IMR-90 (cell line): ENCODE measurements around the gene PCARE. TPM values are rescaled to one million over a fixed set of nuclear protein-coding genes. Genes with fewer than 3 reads are reported as not detected.

Experiments
- ATAC-seq: fragments of 200-7000 bp; cut with Tn5 transposase; 2 replicates; pipeline ENCODE4 v1.9.1; 2020; ENCODE audit warnings: low read depth, mild to moderate bottlenecking, moderate library complexity
- BruUV-seq: library from RNA; stranded (reverse); fragments of 400-500 nt; replicated peaks from 2 replicates; lab custom pipeline; 2021; lab: Mats Ljungman, UMichigan
- CTCF ChIA-PET: fragments of 300-600 bp; formaldehyde crosslinking; extraction: SDS; loops from one replicate; lab custom pipeline; 2021; ENCODE audit warnings: antibody characterized with exemption; lab: Yijun Ruan, JAX
- POLR2A ChIA-PET: fragments of 300-600 bp; sonication (Branson Sonifier 250); formaldehyde crosslinking; loops from one replicate; lab custom pipeline; 2022; ENCODE audit warnings: antibody characterized with exemption; ENCODE audit not compliant: unreplicated experiment; lab: Charles Lee
- DNase-seq: peaks from one replicate; pipeline ENCODE4 v3.0.0; 2013
- H2AFZ ChIP-seq: replicated peaks from 2 replicates; pipeline ENCODE3; 2013; ENCODE audit warnings: low read length, mild to moderate bottlenecking; ENCODE audit not compliant: poor library complexity
- H2AK5ac ChIP-seq: 2 replicates; pipeline ENCODE4 v1.6.1; 2013; ENCODE audit warnings: low read depth, low read length, inconsistent platforms
- H2AK9ac ChIP-seq: replicated peaks from 2 replicates; pipeline ENCODE3; 2013; ENCODE audit warnings: mild to moderate bottlenecking, low read depth, low read length, moderate library complexity; ENCODE audit not compliant: poor library complexity
- H2BK120ac ChIP-seq: 2 replicates; pipeline ENCODE4 v1.6.1; 2013; ENCODE audit warnings: low read depth, low read length, inconsistent platforms
- H2BK15ac ChIP-seq: 3 replicates; pipeline ENCODE4 v1.6.1; 2013; ENCODE audit warnings: low read depth, low read length, inconsistent platforms
- H2BK20ac ChIP-seq: 2 replicates; pipeline ENCODE4 v1.6.1; 2013; ENCODE audit warnings: low read depth, mild to moderate bottlenecking, inconsistent platforms, low read length, moderate library complexity
- H2BK5ac ChIP-seq: 2 replicates; pipeline ENCODE4 v1.6.1; 2013; ENCODE audit warnings: mild to moderate bottlenecking, low read depth, low read length, inconsistent platforms; ENCODE audit not compliant: poor library complexity, severe bottlenecking
- H3K14ac ChIP-seq: replicated peaks from 2 replicates; pipeline ENCODE4 v1.6.1; 2013; ENCODE audit warnings: low read depth, low read length, inconsistent platforms
- H3K18ac ChIP-seq: 2 replicates; pipeline ENCODE4 v1.6.1; 2013; ENCODE audit warnings: low read depth, low read length, control low read depth
- H3K23ac ChIP-seq: 2 replicates; pipeline ENCODE4 v1.6.1; 2013; ENCODE audit warnings: low read depth, low read length, inconsistent platforms
- H3K27ac ChIP-seq: 2 replicates; pipeline ENCODE4 v1.5.1; 2013; ENCODE audit warnings: mild to moderate bottlenecking, control low read depth, low read length; ENCODE audit not compliant: insufficient read depth
- H3K27me3 ChIP-seq: 2 replicates; pipeline ENCODE4 v1.6.1; 2013; ENCODE audit warnings: low read length; ENCODE audit not compliant: control insufficient read depth, insufficient read depth
- H3K36me3 ChIP-seq: 2 replicates; pipeline ENCODE4 v1.6.1; 2013; ENCODE audit warnings: low read length, mixed read lengths; ENCODE audit not compliant: control insufficient read depth, insufficient read depth
- H3K4ac ChIP-seq: 2 replicates; pipeline ENCODE4 v1.6.1; 2013; ENCODE audit warnings: low read depth, low read length, inconsistent platforms
- H3K4me1 ChIP-seq: 2 replicates; pipeline ENCODE4 v1.6.1; 2013; ENCODE audit warnings: low read length, mixed read lengths; ENCODE audit not compliant: control insufficient read depth, insufficient read depth
- H3K4me2 ChIP-seq: 2 replicates; pipeline ENCODE4 v1.6.1; 2013; ENCODE audit warnings: low read depth, mild to moderate bottlenecking, control low read depth, low read length, moderate library complexity
- H3K4me3 ChIP-seq: 2 replicates; pipeline ENCODE4 v1.5.1; 2013; ENCODE audit warnings: low read depth, mild to moderate bottlenecking, control low read depth, low read length, moderate library complexity; ENCODE audit not compliant: insufficient read depth
- H3K56ac ChIP-seq: 2 replicates; pipeline ENCODE4 v1.6.1; 2013; ENCODE audit warnings: low read length, inconsistent platforms; ENCODE audit not compliant: insufficient read depth; ENCODE audit errors: extremely low read depth
- H3K79me1 ChIP-seq, 2 experiments: 2 replicates each; pipeline ENCODE4 v1.6.1; 2013; ENCODE audit warnings: low read length in 2 of 2, inconsistent platforms in 1 of 2, low read depth in 1 of 2
- H3K9ac ChIP-seq: 2 replicates; pipeline ENCODE4 v1.6.1; 2013; ENCODE audit warnings: low read depth, low read length, control low read depth
- H3K9me1 ChIP-seq: 2 replicates; pipeline ENCODE4 v1.6.1; 2013; ENCODE audit warnings: low read length, inconsistent platforms; ENCODE audit not compliant: insufficient read depth
- H3K9me3 ChIP-seq: 2 replicates; pipeline ENCODE4 v1.6.1; 2013; ENCODE audit warnings: low read length; ENCODE audit not compliant: control insufficient read depth, insufficient read depth
- H4K20me1 ChIP-seq: 2 replicates; pipeline ENCODE4 v1.6.1; 2013; ENCODE audit warnings: low read length, inconsistent platforms; ENCODE audit not compliant: insufficient read depth
- H4K5ac ChIP-seq: 2 replicates; pipeline ENCODE4 v1.6.1; 2013; ENCODE audit warnings: mild to moderate bottlenecking, low read depth, low read length, control low read depth
- H4K8ac ChIP-seq, 2 experiments: 2 replicates each; pipeline ENCODE4 v1.6.1; 2013; ENCODE audit warnings: low read depth in 2 of 2, low read length in 2 of 2, control low read depth in 1 of 2, inconsistent platforms in 1 of 2
- H4K91ac ChIP-seq: 2 replicates; pipeline ENCODE4 v1.6.1; 2013; ENCODE audit warnings: low read depth, low read length, inconsistent platforms; ENCODE audit not compliant: insufficient read depth
- CTCF ChIP-seq: conservative IDR thresholded peaks from 2 replicates; pipeline ENCODE4 v1.5.1; 2012; ENCODE audit warnings: mild to moderate bottlenecking, low read depth, low read length, improper control_type of control experiment
- RFX5 ChIP-seq: IDR thresholded peaks from 2 replicates; pipeline ENCODE4 v1.8.0; 2012; ENCODE audit warnings: low read depth, mild to moderate bottlenecking, low read length, moderate library complexity
- WGBS, 2 experiments: methylation state at CpG; one replicate each; pipeline versions ENCODE4 v1.1.5 to v1.1.7; 2013; ENCODE audit warnings: missing lambda C conversion rate in 2 of 2; ENCODE audit not compliant: insufficient read length in 1 of 2; ENCODE audit errors: extremely low coverage in 2 of 2; 5-methylcytosine and 5-hydroxymethylcytosine counted together
- dilution Hi-C: fragments of 300-500 bp; cut with HindIII; formaldehyde crosslinking; loops from one replicate; pipeline ENCODE4 v1.14.3; 2018; ENCODE audit warnings: low sequenced_read_pairs; ENCODE audit not compliant: unreplicated experiment
- in situ Hi-C: fragments of 300-500 bp; cut with MboI; formaldehyde crosslinking; loops from 3 replicates; pipeline ENCODE4 v1.14.3; 2019; ENCODE audit warnings: low sequenced_read_pairs, inconsistent platforms, mixed read lengths
- intact Hi-C: fragments of 100-400 bp; cut with micrococcal nuclease; formaldehyde crosslinking; loops from 2 replicates; pipeline ENCODE4 v1.10.0; 2022
- polyA plus RNA-seq, 3 experiments: library from polyadenylated mRNA; depleted of rRNA; stranded (reverse); fragments of >200 nt; gene quantifications; 2 replicates each; pipeline ENCODE4 v1.2.3, GENCODE V29; 2012; ENCODE audit warnings: low replicate concordance in 1 of 3
- total RNA-seq: library from RNA; depleted of rRNA; stranded (reverse); fragments of >200 nt; gene quantifications from 2 replicates; pipeline ENCODE4 v1.2.3, GENCODE V29; 2012

The PCARE gene
- total and polyA plus RNA-seq, 2 of the 4 experiments (the other 2 are of a cell fraction) = not detected

GRCh38 chr2:29022679-29023078 is 51.6 kb downstream of the PCARE start:
- Histone ChIP-seq H2BK5ac (no peak overlapping the region), H3K14ac (no peak overlapping the region), H2BK20ac (no peak overlapping the region), H2BK120ac (no peak overlapping the region), H3K18ac (no peak overlapping the region), H3K4me3 (no peak overlapping the region), H3K9ac (no peak overlapping the region), H3K27me3 (peaks cover 8% of the 10 kb centered on the region; the same call in 1 of the 2 replicates), H3K23ac (no peak overlapping the region), H4K20me1 (no peaks in the 10 kb centered on the region), H3K4ac (no peak overlapping the region), H2AK9ac (no peak overlapping the region), H3K9me3 (no peaks in the 10 kb centered on the region), H3K4me2 (no peak overlapping the region), H4K91ac (no peak overlapping the region), H2BK15ac (no peak overlapping the region), H3K36me3 (no peaks in the 10 kb centered on the region), H3K4me1 (no peaks in the 10 kb centered on the region), H2AFZ (no peak overlapping the region), H3K9me1 (no peaks in the 10 kb centered on the region), H2AK5ac (no peak overlapping the region), H3K79me1 (no peaks in the 10 kb centered on the region), H4K8ac (no peak overlapping the region), H4K5ac (no peak overlapping the region), H3K27ac (no peak overlapping the region), H3K56ac (no peak overlapping the region)
- WGBS, 2 experiments = no CpG with 5 or more reads among the region's 6 CpGs
- CTCF ChIA-PET = no interaction called here
- ATAC-seq (no peak), DNase-seq (no peak)
- TF ChIP-seq CTCF (no peak), RFX5 (no peak)
- dilution Hi-C loops (no loop called here), intact Hi-C loops (no loop called here), in situ Hi-C loops (no loop called here)
- BruUV-seq = no TSS peak
- POLR2A ChIA-PET = no interaction called here
